ENCODE data around the gene CYP3A4.

- TF ChIP-seq POLR2A (IDR thresholded peaks at IDR 0.05) (no peak), EP300 (IDR thresholded peaks at IDR 0.05) (no peak), POLR2AphosphoS5 (IDR thresholded peaks at IDR 0.05) (no peak)
- TF ChIP-seq, protein P1, sequence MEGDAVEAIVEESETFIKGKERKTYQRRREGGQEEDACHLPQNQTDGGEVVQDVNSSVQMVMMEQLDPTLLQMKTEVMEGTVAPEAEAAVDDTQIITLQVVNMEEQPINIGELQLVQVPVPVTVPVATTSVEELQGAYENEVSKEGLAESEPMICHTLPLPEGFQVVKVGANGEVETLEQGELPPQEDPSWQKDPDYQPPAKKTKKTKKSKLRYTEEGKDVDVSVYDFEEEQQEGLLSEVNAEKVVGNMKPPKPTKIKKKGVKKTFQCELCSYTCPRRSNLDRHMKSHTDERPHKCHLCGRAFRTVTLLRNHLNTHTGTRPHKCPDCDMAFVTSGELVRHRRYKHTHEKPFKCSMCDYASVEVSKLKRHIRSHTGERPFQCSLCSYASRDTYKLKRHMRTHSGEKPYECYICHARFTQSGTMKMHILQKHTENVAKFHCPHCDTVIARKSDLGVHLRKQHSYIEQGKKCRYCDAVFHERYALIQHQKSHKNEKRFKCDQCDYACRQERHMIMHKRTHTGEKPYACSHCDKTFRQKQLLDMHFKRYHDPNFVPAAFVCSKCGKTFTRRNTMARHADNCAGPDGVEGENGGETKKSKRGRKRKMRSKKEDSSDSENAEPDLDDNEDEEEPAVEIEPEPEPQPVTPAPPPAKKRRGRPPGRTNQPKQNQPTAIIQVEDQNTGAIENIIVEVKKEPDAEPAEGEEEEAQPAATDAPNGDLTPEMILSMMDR (IDR thresholded peaks at IDR 0.05) = no peak
These were observed 5.6 kb upstream of the CYP3A4 start for GRCh38 chr7:99789441-99790070.
